GM21360 (cell line): ENCODE data around the gene SETD4.

Experiments used
- ATAC-seq: cut with Tn5 transposase; IDR thresholded peaks from one replicate; pipeline ENCODE4 v1.9.1; 2021; ENCODE audit warnings: mild to moderate bottlenecking, moderate library complexity; ENCODE audit not compliant: unreplicated experiment

Gene SETD4

DNA sequence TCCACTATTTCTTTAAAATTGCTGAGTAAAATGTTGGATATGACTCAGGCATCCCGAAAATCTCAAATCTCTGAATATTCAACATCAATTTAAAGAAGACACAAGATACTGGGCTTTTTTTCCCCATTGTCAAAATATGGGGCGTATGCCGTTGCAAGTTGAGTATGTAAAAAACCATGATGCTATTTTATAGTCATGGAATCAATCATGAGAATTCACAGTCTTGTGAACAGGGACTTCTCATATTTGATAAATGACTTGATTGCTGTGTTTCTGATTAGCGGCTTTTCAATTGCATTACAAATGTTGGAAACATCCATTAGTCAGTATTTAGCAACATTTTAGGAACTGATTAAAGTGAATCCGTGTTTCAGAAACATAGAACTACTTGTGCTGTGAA is 45.3 kb downstream of the SETD4 start:
- no peak for ATAC-seq

GRCh38 chr21:36010801-36011200 is 49.5 kb downstream of the SETD4 start:
- no peak for ATAC-seq

DNA sequence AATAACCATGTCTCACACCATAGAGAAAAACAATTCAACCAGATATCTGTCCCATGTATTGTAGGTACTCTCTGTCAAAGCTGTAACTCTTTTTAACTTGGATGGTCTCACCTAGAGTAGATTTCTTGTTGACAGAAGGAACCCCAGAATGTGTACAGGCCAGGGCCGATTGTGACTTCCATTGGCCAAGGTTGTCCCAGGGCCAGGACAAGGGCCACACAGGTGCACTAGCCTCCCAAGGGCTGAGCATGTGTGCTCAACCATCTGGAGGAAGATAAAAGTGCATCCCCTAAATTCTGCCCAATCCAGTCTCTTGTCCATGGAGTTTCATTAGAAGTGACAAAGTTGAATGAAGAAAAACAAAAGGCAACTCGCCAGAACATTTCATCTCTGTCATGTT is 51.8 kb downstream of the SETD4 start:
- no peak for ATAC-seq

DNA sequence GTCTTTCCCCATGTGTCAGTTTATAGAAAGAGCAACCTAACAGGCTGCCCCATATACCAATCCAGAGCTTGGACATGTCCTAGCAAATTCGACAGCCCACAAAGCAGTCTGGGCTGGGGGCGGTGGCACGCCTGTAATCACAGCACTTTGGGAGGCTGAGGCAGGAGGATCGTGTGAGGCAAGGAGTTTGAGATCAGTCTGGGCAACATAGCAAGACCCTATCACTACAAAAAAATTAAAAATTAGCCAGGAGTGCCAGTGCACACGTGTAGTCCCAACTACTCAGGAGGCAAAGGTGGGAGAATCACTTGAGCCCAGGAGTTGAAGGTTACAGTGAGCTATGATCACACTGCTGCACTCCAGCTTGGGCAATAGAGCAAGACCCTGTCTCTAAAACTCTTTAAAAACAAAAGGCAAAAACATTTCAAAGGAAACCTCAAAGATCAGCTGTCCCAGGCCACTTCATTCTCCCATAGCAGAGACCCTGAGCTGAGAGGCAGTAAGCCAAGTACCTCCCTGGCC is 54.4 kb downstream of the SETD4 start:
- no peak for ATAC-seq

DNA sequence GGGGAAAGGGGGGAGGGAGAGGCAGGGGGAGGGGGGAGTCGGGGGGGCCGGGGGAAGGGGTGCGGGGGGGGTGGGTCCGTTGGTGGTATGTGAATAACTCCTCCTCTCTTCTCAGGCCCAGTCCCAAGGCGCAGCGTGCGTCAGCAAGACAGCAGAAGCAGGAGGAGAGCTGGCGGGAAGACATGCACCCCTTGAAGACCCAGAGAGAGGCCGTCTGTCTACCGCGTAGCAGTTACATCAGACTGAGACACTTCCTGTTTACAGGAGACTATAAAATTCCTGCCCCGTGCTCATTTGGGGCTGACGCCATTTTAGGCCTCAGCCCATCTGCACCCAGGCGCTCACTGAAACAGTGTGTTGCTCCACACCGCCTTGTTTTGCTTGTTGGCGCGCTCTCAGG is 55.3 kb downstream of the SETD4 start:
- ATAC-seq, result no peak

GRCh38 chr21:36004441-36004840 is 55.9 kb downstream of the SETD4 start:
- no peak for ATAC-seq

- ATAC-seq, result no peak
These were observed 56.5 kb downstream of the SETD4 start for GRCh38 chr21:36003776-36004175.

DNA sequence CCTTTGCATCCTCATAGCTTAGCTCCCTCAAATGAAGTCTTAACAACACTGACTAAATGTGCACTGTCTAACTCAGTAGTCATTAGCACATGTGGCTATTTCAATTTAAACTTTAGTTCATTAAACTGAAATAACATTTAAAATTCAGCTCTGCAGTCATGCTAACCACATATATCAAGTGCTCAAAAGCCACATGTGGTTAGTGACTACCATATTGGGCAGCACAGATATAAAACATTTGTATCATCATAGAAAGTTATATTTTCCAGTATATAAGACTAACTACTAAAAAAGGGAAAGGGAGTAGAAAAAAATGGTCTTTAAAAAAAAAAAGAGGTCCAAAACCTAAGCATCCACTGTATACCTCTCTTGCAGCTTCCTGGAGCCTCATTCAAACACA is 64.1 kb downstream of the SETD4 start:
- ATAC-seq, result no peak

DNA sequence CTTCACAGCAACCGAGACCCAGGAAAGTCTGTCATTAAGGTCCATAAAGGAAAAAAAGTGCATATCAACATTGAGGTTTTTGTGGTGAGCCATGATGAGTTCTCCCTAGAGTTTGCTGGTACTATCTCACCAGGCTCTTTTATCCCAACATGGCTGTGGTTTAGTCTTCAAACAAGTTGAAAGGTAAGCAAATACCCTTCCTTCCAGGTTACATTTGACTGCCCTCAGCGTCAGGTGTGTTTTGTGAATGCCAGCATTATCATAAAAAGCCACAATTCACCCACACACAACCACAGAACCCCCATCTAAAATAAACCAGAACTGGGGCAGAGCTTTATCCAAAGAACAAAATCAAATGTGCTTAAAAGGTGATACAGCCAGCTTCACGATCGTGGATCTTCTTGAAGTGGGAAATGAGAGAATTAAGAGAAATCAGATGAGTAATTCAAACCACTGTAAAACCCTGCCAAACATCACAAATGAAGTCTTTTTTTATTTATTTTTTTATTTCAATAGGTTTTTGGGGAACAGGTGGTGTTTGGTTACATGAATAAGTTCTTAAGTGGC is 64.7 kb downstream of the SETD4 start:
- ATAC-seq, result no peak

DNA sequence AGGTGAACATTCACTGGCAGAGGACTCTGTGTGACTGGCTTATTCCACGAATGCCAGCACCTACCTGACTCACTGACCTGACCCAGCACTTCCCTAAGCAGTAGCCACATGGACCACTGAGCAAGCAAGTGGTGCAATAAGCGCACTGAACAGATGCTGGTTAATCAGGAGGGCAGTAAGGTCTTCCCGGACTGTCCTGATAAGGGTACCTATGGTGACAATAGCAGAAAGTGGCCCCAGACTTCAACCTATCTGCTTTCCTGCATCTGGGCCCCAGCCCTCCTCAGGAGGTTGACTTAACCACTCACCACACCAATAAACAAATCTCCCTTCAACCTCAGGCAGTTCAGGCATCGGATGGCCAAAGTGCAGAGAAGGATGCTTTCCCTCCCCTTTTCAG is 65.7 kb downstream of the SETD4 start:
- ATAC-seq, result no peak

- ATAC-seq, result no peak
These were observed 66.3 kb downstream of the SETD4 start for GRCh38 chr21:35993875-35994490.

DNA sequence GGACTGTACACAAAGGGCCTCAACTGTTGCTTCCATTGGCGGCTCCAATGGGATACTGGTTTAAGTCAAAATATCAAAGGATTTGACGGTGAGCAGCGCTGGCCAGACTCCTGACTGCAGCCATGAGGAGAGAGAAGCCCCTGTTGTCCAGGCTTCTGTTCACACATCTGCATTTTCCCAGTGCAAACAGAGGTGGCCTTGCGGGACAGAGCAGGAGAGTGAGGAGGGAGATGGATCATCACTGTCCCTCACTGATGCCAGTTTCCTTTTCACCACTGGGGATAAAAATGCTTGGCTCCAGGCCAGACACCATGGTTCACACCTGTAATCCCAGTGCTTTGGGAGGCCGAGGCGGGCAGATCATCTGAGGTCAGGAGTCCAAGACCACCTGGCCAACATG is 69.2 kb downstream of the SETD4 start:
- ATAC-seq, result no peak

- ATAC-seq, result no peak
These were observed 69.7 kb downstream of the SETD4 start for GRCh38 chr21:35990609-35991008.

DNA sequence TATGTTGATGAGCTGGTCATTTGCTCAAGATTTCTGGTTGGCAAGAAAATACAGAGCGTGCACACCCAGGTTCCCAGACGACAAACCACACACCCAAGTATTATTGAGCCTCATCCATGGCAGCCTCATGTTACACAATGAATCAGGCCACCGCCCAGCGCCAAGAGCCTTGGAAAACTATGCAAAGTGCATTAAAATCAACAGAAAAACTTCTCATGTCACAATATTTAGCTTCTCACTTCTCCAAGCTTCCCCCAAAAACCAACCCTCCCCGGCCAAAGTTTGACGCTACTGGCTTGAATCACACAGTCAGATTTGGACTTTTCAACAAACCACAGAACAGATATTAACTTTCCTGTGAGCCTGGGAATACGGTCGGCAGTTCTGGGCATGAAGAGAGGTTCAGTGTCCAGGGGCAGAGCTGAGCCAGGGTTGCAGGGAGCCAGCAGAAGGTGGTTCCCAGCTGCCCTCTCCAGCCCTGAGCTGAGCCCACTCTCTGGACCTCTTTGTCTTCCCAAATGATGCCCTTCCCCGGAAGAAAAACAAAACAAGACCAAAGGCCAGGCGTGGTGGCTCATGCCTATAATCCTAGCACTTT is 71.1 kb downstream of the SETD4 start:
- no peak for ATAC-seq

- no peak for ATAC-seq
These were observed 71.7 kb downstream of the SETD4 start for GRCh38 chr21:35988416-35989137.

GRCh38 chr21:35987475-35987874 is 72.9 kb downstream of the SETD4 start:
- ATAC-seq, result no peak

DNA sequence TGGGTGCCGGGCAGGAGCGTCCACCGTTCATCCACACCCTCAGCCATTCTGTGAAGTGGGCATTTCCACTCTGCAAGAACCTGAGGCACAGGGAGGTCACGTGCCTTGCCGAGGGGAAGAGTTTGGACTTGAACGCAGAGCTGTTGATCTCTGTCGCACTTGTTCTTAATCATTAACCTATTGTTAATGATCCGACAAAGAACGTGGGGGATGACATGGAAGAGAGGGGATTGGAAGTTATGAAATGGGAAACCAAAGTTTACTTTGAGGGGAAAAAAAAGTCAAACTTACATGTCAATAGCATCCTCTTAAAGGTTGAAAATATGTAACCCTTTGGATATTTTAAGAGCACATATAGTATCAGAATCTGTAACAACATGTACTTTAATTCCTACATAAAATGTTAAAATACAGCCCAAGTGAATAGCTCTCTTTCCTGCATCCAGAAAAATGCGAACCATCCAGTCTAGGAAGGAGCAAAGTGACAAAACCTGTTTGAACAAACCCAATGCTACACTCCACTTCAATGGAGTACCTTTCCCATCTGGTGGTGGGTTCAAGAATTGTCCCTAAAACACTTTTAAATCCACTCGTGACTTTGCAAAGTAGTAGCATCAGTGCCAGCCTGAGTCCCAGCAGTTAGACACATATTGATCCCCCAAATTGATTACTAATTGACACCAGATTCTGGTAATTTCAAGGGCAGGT is 75.5 kb downstream of the SETD4 start:
- ATAC-seq, result no peak
